Measurements from ENCODE around the gene PRR15. TPM values are rescaled to one million over a fixed set of nuclear protein-coding genes. Genes with fewer than 3 reads are reported as not detected.

PRR15 gene
- total RNA-seq, 4 donors from 2014 or later: 0.47 to 0.64 (median 0.47) TPM; not detected in 1

- no peak overlapping the region for H3K27ac ChIP-seq
- H3K4me1 ChIP-seq: peaks cover 33% of the 10 kb centered on the region
- TF ChIP-seq POLR2A (IDR thresholded peaks at IDR 0.05) (no peak), POLR2AphosphoS5 (IDR thresholded peaks at IDR 0.05) (no peak), EP300 (IDR thresholded peaks at IDR 0.05) (no peak)
- TF ChIP-seq, protein P1, sequence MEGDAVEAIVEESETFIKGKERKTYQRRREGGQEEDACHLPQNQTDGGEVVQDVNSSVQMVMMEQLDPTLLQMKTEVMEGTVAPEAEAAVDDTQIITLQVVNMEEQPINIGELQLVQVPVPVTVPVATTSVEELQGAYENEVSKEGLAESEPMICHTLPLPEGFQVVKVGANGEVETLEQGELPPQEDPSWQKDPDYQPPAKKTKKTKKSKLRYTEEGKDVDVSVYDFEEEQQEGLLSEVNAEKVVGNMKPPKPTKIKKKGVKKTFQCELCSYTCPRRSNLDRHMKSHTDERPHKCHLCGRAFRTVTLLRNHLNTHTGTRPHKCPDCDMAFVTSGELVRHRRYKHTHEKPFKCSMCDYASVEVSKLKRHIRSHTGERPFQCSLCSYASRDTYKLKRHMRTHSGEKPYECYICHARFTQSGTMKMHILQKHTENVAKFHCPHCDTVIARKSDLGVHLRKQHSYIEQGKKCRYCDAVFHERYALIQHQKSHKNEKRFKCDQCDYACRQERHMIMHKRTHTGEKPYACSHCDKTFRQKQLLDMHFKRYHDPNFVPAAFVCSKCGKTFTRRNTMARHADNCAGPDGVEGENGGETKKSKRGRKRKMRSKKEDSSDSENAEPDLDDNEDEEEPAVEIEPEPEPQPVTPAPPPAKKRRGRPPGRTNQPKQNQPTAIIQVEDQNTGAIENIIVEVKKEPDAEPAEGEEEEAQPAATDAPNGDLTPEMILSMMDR (IDR thresholded peaks at IDR 0.05): no peak
- no peaks in the 10 kb centered on the region for H3K36me3 ChIP-seq
- no peaks in the 10 kb centered on the region for H3K27me3 ChIP-seq
- no peak for DNase-seq (ENCODE audit: low spot score in 2 of 2)
- H3K9me3 ChIP-seq: no peaks in the 10 kb centered on the region
- WGBS: 81% methylated on average over 3 of the region's 4 CpGs
- no peak overlapping the region for H3K4me3 ChIP-seq
These were observed 48.4 kb downstream of the PRR15 start for GRCh38 chr7:29611941-29612544.

- WGBS: 59% methylated on average over 2 of the region's 2 CpGs
- Histone ChIP-seq H3K4me3 (no peak overlapping the region), H3K9me3 (no peaks in the 10 kb centered on the region), H3K36me3 (no peaks in the 10 kb centered on the region), H3K27ac (no peak overlapping the region), H3K27me3 (no peaks in the 10 kb centered on the region), H3K4me1 (peaks cover 33% of the 10 kb centered on the region)
- no peak for TF ChIP-seq POLR2A (IDR thresholded peaks at IDR 0.05)
- TF ChIP-seq EP300 (IDR thresholded peaks at IDR 0.05): no peak
- TF ChIP-seq, protein P1 (IDR thresholded peaks at IDR 0.05): no peak
- no peak for TF ChIP-seq POLR2AphosphoS5 (IDR thresholded peaks at IDR 0.05)
- no peak for DNase-seq (ENCODE audit: low spot score in 2 of 2)
These were observed 49.0 kb downstream of the PRR15 start for GRCh38 chr7:29612596-29612995.

DNA sequence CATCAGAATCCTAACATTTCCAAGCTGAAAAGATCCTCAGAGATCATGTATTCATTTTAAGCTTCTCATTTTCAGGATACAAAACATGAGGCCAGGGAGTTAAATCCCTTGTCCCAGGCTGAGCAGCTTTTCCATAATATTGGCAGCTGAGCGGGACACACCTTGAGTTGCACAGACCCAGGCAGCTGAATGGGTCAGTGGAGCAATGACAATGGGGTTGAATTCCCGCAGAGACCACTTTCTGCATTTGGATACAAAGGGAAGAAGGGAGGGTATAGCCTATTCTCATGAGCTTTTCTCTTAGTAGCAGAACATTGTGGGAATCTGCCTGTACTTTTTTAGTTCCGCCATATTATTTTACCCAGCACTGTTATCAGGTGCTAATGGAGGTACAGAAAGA, 49.5 kb downstream of the PRR15 start:
- DNase-seq (ENCODE audit: low spot score in 2 of 2): no peak
- no peak overlapping the region for H3K27ac ChIP-seq
- H3K4me3 ChIP-seq: no peak overlapping the region
- no peaks in the 10 kb centered on the region for H3K27me3 ChIP-seq
- no peaks in the 10 kb centered on the region for H3K36me3 ChIP-seq
- peaks cover 32% of the 10 kb centered on the region for H3K4me1 ChIP-seq
- TF ChIP-seq POLR2AphosphoS5 (IDR thresholded peaks at IDR 0.05): no peak
- TF ChIP-seq POLR2A (IDR thresholded peaks at IDR 0.05): no peak
- no peak for TF ChIP-seq EP300 (IDR thresholded peaks at IDR 0.05)
- TF ChIP-seq, protein P1 (IDR thresholded peaks at IDR 0.05): no peak
- WGBS: 91% methylated on average over 3 of the region's 3 CpGs
- H3K9me3 ChIP-seq: no peaks in the 10 kb centered on the region

GRCh38 chr7:29614229-29614628, 50.6 kb downstream of the PRR15 start:
- 71% methylated on average over 2 of the region's 2 CpGs for WGBS
- TF ChIP-seq, protein P1 (IDR thresholded peaks at IDR 0.05): no peak
- TF ChIP-seq POLR2A (IDR thresholded peaks at IDR 0.05) (no peak), EP300 (IDR thresholded peaks at IDR 0.05) (no peak), POLR2AphosphoS5 (IDR thresholded peaks at IDR 0.05) (no peak)
- H3K36me3 ChIP-seq: no peaks in the 10 kb centered on the region
- no peaks in the 10 kb centered on the region for H3K9me3 ChIP-seq
- H3K4me1 ChIP-seq: peaks cover 21% of the 10 kb centered on the region
- H3K27ac ChIP-seq: no peak overlapping the region
- no peak for DNase-seq (ENCODE audit: low spot score in 2 of 2)
- no peak overlapping the region for H3K4me3 ChIP-seq
- no peaks in the 10 kb centered on the region for H3K27me3 ChIP-seq

Other genes with a start within 250 kb of the PRR15 start
- gene WIPF3, start 242.7 kb downstream of the PRR15 start, total RNA-seq: 1 to 10 TPM in 1 of 4 donors, under 1 TPM in 3; 0.30 to 1.4 (median 0.58) TPM